Upper lobe of left lung (tissue), 4 donors: Measurements from ENCODE around the gene TMEM164.

Experiments
- POLR2A ChIP-seq, 4 donors: fragments of 450-650 bp; IDR thresholded peaks; one replicate each; pipeline ENCODE4 v1.5.1; 2016 to 2017; ENCODE audit warnings: antibody characterized with exemption in 4 of 4, mild to moderate bottlenecking in 2 of 4
- POLR2AphosphoS5 ChIP-seq, 2 donors: sonication (generic); formaldehyde crosslinking; IDR thresholded peaks; one replicate each; pipeline ENCODE4 v1.5.1; 2017; ENCODE audit warnings: antibody characterized with exemption in 2 of 2
- TF ChIP-seq, protein P1 (sequence below), 6 experiments: fragments of 450-650 bp in 4 of 6; fragments of 200-600 bp in 2 of 6; sonication (generic) in 2 of 6; IDR thresholded peaks; one replicate each; pipeline ENCODE4 v1.5.1; 2016 to 2019; ENCODE audit warnings: antibody characterized with exemption in 6 of 6

GRCh38 chrX:110046971-110047370 lies 44.1 kb downstream of the TMEM164 start:
- no peak for TF ChIP-seq POLR2A (IDR thresholded peaks at IDR 0.05)
- TF ChIP-seq, protein P1, sequence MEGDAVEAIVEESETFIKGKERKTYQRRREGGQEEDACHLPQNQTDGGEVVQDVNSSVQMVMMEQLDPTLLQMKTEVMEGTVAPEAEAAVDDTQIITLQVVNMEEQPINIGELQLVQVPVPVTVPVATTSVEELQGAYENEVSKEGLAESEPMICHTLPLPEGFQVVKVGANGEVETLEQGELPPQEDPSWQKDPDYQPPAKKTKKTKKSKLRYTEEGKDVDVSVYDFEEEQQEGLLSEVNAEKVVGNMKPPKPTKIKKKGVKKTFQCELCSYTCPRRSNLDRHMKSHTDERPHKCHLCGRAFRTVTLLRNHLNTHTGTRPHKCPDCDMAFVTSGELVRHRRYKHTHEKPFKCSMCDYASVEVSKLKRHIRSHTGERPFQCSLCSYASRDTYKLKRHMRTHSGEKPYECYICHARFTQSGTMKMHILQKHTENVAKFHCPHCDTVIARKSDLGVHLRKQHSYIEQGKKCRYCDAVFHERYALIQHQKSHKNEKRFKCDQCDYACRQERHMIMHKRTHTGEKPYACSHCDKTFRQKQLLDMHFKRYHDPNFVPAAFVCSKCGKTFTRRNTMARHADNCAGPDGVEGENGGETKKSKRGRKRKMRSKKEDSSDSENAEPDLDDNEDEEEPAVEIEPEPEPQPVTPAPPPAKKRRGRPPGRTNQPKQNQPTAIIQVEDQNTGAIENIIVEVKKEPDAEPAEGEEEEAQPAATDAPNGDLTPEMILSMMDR (IDR thresholded peaks at IDR 0.05), result no peak
- no peak for TF ChIP-seq POLR2AphosphoS5 (IDR thresholded peaks at IDR 0.05)
